ENCODE measurements around the gene DHX34. TPM values are rescaled to one million over a fixed set of nuclear protein-coding genes. Genes with fewer than 3 reads are reported as not detected.
A peak's percentile ranks its signal among the peaks of the same experiment; 100 is the strongest.

DHX34 gene
- total RNA-seq, 1 donor: 12.7 TPM

GRCh38 chr19:47389150-47389556 lies 40.0 kb downstream of the DHX34 start:
- Histone ChIP-seq H3K4me2 (ENCODE audit: insufficient read depth, low read length) (no peak overlapping the region), H3K36me3 (ENCODE audit: insufficient read depth, low read length) (no peaks in the 10 kb centered on the region), H3K4me1 (ENCODE audit: insufficient read depth, low read length) (no peaks in the 10 kb centered on the region), H3K4me3 (ENCODE audit: insufficient read depth, low read length) (no peak overlapping the region), H3K9me3 (ENCODE audit: low read depth, low read length) (no peaks in the 10 kb centered on the region), H2AFZ (ENCODE audit: low read length) (no peak overlapping the region), H3K27ac (ENCODE audit: low read depth, low read length) (no peak overlapping the region), H3K79me2 (ENCODE audit: insufficient read depth, low read length) (no peaks in the 10 kb centered on the region), H3K27me3 (ENCODE audit: insufficient read depth, low read length) (no peaks in the 10 kb centered on the region), H4K20me1 (ENCODE audit: insufficient read depth, low read length) (no peaks in the 10 kb centered on the region)
- TF ChIP-seq, protein P1, sequence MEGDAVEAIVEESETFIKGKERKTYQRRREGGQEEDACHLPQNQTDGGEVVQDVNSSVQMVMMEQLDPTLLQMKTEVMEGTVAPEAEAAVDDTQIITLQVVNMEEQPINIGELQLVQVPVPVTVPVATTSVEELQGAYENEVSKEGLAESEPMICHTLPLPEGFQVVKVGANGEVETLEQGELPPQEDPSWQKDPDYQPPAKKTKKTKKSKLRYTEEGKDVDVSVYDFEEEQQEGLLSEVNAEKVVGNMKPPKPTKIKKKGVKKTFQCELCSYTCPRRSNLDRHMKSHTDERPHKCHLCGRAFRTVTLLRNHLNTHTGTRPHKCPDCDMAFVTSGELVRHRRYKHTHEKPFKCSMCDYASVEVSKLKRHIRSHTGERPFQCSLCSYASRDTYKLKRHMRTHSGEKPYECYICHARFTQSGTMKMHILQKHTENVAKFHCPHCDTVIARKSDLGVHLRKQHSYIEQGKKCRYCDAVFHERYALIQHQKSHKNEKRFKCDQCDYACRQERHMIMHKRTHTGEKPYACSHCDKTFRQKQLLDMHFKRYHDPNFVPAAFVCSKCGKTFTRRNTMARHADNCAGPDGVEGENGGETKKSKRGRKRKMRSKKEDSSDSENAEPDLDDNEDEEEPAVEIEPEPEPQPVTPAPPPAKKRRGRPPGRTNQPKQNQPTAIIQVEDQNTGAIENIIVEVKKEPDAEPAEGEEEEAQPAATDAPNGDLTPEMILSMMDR (IDR thresholded peaks at IDR 0.05; ENCODE audit: extremely low read depth, low read depth, low read length): no peak
- peak; percentile 49 for DNase-seq (ENCODE audit: insufficient read length, low spot score, missing footprints)

DNA sequence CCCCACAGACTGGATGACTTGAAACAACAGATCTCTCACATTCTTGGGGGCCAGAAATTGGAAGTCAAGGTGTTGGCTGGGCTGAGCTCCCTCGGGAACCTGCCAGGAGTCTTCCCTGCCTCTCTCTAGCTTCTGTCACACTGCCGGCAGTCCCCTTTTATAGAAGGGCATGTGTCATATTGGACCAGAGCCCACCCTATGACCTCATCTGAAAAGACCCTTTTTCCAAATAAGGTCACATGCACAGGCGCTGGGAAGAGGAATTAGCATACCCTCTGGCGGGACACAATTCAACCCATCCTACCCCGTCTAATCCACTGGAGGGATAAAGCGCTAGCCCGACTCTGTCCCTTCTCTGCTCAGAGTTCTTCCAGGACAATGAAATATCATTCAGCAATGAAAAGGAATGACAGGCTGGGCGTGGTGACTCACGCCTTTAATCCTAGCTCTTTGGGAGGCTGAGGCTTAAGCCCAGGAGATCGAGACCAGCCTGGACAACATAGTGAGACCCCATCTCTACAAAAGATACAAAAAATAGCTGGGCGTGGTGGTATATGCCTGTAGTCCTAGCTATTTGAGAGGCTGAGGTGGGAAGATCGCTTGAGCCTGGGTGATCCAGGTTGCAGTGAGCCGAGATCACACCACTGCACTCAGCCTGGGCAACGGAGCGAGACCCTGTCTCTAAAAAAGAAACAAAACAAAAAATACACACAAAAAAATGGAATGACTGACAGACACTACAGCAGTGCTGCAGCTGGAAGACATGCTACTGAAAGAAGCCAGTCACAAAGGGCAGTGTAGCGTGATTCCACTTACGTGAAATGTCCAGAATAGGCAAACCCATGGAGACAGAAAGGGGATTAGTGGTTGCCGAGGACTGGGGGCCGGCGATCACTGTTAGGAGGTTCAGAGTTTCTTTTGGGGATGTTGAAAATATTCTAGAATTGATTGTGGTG lies 41.7 kb downstream of the DHX34 start:
- Histone ChIP-seq H3K27me3 (ENCODE audit: insufficient read depth, low read length) (peaks cover 4% of the 10 kb centered on the region), H3K4me3 (ENCODE audit: insufficient read depth, low read length) (no peak overlapping the region), H3K27ac (ENCODE audit: low read depth, low read length) (no peak overlapping the region), H3K4me1 (ENCODE audit: insufficient read depth, low read length) (no peaks in the 10 kb centered on the region), H3K4me2 (ENCODE audit: insufficient read depth, low read length) (no peak overlapping the region), H4K20me1 (ENCODE audit: insufficient read depth, low read length) (no peaks in the 10 kb centered on the region), H3K79me2 (ENCODE audit: insufficient read depth, low read length) (no peaks in the 10 kb centered on the region), H2AFZ (ENCODE audit: low read length) (no peak overlapping the region), H3K36me3 (ENCODE audit: insufficient read depth, low read length) (no peaks in the 10 kb centered on the region), H3K9me3 (ENCODE audit: low read depth, low read length) (no peaks in the 10 kb centered on the region)
- TF ChIP-seq, protein P1 (IDR thresholded peaks at IDR 0.05; ENCODE audit: extremely low read depth, low read depth, low read length): no peak
- no peak for DNase-seq (ENCODE audit: insufficient read length, low spot score, missing footprints)

DNA sequence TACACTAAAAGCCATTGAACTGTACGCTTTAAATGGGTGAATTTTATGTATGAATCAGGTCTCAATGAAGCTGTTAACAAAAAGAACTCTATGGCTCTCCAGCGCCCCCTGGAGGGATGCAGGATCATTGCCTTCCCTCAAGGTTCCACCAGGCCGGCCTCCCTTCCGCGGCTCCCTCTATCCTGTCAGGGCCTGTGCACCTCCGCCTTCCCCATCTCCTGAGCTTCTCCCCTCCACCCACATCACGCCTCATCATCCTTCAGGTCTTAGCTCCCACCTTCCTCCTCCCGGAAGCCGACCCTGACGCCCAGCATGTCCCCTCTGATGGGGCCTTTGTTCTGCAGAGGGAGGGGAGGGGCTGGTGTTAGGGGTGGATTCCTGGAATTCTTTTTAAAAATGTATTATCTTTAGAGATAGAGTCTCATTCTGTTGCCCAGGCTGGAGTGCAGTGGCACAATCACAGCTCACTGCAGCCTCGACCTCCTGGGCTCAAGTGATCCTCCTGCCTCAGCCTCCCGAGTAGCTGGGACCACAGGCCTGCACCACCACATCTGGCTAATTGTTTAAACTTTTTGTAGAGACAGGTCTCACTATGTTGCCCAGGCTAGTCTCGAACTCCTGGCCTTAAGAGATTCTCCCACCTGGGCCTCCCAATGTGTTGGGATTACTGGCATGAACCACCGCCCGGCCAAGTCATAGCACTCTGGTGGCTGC lies 42.6 kb downstream of the DHX34 start:
- Histone ChIP-seq H3K4me1 (ENCODE audit: insufficient read depth, low read length) (no peaks in the 10 kb centered on the region), H4K20me1 (ENCODE audit: insufficient read depth, low read length) (no peaks in the 10 kb centered on the region), H2AFZ (ENCODE audit: low read length) (no peak overlapping the region), H3K27ac (ENCODE audit: low read depth, low read length) (no peak overlapping the region), H3K27me3 (ENCODE audit: insufficient read depth, low read length) (peaks cover 4% of the 10 kb centered on the region), H3K36me3 (ENCODE audit: insufficient read depth, low read length) (no peaks in the 10 kb centered on the region), H3K4me3 (ENCODE audit: insufficient read depth, low read length) (no peak overlapping the region), H3K9me3 (ENCODE audit: low read depth, low read length) (no peaks in the 10 kb centered on the region), H3K79me2 (ENCODE audit: insufficient read depth, low read length) (no peaks in the 10 kb centered on the region), H3K4me2 (ENCODE audit: insufficient read depth, low read length) (no peak overlapping the region)
- TF ChIP-seq, protein P1 (IDR thresholded peaks at IDR 0.05; ENCODE audit: extremely low read depth, low read depth, low read length): peak; percentile 89
- peak; percentile 93 for DNase-seq (ENCODE audit: insufficient read length, low spot score, missing footprints)
